Transverse colon (tissue), 4 donors: ENCODE data around the gene GNAQ.

Experiments
- EP300 ChIP-seq: sonication (generic); formaldehyde crosslinking; IDR thresholded peaks from one replicate; pipeline ENCODE4 v1.6.1; 2017; ENCODE audit warnings: antibody characterized with exemption, low read depth
- POLR2A ChIP-seq: fragments of 450-650 bp; IDR thresholded peaks from one replicate; pipeline ENCODE4 v1.6.1; 2016; ENCODE audit warnings: antibody characterized with exemption, mild to moderate bottlenecking, moderate library complexity
- POLR2AphosphoS5 ChIP-seq, 3 donors: sonication (generic); formaldehyde crosslinking; IDR thresholded peaks; one replicate each; pipeline ENCODE4 v1.6.1; 2016; ENCODE audit warnings: antibody characterized with exemption in 3 of 3
- TF ChIP-seq, protein P1 (sequence below), 5 experiments: fragments of 200-600 bp in 3 of 5; fragments of 450-650 bp in 2 of 5; sonication (generic) in 3 of 5; IDR thresholded peaks; 1 replicate in 2 of 5; 2 replicates in 3 of 5; pipeline ENCODE4 v1.5.1; 2016 to 2017; ENCODE audit warnings: antibody characterized with exemption in 5 of 5, inconsistent platforms in 3 of 5, mild to moderate bottlenecking in 2 of 5, moderate library complexity in 1 of 5

DNA sequence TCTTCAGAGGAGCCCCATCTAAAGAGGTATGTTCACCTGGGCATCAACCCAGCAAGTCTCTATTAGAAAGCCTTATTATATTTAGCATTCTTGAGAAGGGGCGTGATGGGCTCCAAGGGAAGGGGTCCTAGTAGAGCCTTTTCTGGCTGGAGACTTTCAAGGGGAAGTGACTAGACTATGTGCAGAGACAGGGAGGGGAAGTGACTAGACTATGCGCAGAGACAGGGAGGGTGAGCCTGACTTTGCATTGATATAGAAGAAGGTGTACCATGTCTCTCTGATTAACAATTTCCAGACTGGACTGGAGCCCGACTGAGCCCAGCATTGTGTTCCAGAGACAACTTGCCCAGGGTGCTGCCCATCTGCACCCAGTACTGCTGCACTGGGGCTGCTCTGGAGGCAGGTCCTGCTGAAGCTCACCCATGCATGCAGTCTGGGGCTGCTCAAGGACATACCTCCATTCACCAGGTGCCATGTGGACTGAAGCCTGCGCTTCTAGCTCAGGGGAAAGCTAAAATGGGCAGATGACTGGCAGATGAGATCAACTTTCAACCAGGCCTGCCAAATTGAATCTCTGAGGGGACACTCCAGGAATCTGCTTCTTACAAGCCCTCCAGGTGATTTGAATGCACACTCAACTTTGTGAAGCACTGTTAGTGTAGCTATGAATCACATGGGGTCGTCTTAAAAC lies 300.5 kb downstream of the GNAQ start:
- TF ChIP-seq POLR2AphosphoS5 (IDR thresholded peaks at IDR 0.05) (no peak), EP300 (no peak), POLR2A (no peak)
- TF ChIP-seq, protein P1, sequence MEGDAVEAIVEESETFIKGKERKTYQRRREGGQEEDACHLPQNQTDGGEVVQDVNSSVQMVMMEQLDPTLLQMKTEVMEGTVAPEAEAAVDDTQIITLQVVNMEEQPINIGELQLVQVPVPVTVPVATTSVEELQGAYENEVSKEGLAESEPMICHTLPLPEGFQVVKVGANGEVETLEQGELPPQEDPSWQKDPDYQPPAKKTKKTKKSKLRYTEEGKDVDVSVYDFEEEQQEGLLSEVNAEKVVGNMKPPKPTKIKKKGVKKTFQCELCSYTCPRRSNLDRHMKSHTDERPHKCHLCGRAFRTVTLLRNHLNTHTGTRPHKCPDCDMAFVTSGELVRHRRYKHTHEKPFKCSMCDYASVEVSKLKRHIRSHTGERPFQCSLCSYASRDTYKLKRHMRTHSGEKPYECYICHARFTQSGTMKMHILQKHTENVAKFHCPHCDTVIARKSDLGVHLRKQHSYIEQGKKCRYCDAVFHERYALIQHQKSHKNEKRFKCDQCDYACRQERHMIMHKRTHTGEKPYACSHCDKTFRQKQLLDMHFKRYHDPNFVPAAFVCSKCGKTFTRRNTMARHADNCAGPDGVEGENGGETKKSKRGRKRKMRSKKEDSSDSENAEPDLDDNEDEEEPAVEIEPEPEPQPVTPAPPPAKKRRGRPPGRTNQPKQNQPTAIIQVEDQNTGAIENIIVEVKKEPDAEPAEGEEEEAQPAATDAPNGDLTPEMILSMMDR (IDR thresholded peaks at IDR 0.05) = no peak
